Suprapubic skin (tissue), 4 donors: Measurements from ENCODE around the gene OR1J4. TPM values are rescaled to one million over a fixed set of nuclear protein-coding genes. Genes with fewer than 3 reads are reported as not detected.

Experiments used
- DNase-seq, 2 donors: peaks; one replicate each; pipeline ENCODE4 v3.0.0-alpha.2; 2019; ENCODE audit warnings: low spot score in 2 of 2
- H3K27ac ChIP-seq: fragments of 200-600 bp; sonication (generic); one replicate; pipeline ENCODE4 v1.5.1; 2019
- H3K27me3 ChIP-seq: fragments of 200-600 bp; sonication (generic); one replicate; pipeline ENCODE4 v1.5.1; 2019
- H3K36me3 ChIP-seq: fragments of 200-600 bp; sonication (generic); one replicate; pipeline ENCODE4 v1.5.1; 2019
- H3K4me1 ChIP-seq: fragments of 200-600 bp; sonication (generic); one replicate; pipeline ENCODE4 v1.5.1; 2019
- H3K4me3 ChIP-seq: fragments of 200-600 bp; sonication (generic); one replicate; pipeline ENCODE4 v1.5.1; 2019; ENCODE audit warnings: mild to moderate bottlenecking
- H3K9me3 ChIP-seq: fragments of 200-600 bp; sonication (generic); one replicate; pipeline ENCODE4 v1.5.1; 2019
- CTCF ChIP-seq, 2 donors: fragments of 200-600 bp in 1 of 2; fragments of 450-650 bp in 1 of 2; sonication (generic) in 1 of 2; IDR thresholded peaks; one replicate each; pipeline ENCODE4 v1.5.1; 2016 to 2019; ENCODE audit warnings: antibody characterized with exemption in 2 of 2, mild to moderate bottlenecking in 1 of 2, moderate library complexity in 1 of 2
- EP300 ChIP-seq: sonication (generic); formaldehyde crosslinking; IDR thresholded peaks from one replicate; pipeline ENCODE4 v1.6.1; 2017; ENCODE audit warnings: antibody characterized with exemption
- POLR2A ChIP-seq, 2 donors: fragments of 450-650 bp; IDR thresholded peaks; one replicate each; pipeline ENCODE4 v1.6.1; 2017; ENCODE audit warnings: antibody characterized with exemption in 2 of 2, mild to moderate bottlenecking in 2 of 2, moderate library complexity in 2 of 2
- POLR2AphosphoS5 ChIP-seq, 3 donors: sonication (generic); formaldehyde crosslinking; IDR thresholded peaks; one replicate each; pipeline ENCODE4 v1.6.1; 2017; ENCODE audit warnings: antibody characterized with exemption in 3 of 3
- WGBS: methylation state at CpG from one replicate; pipeline ENCODE4 v1.1.5; 2018; 5-methylcytosine and 5-hydroxymethylcytosine counted together
- total RNA-seq, 4 donors: library from RNA; depleted of rRNA; stranded (reverse); fragments of >200 nt; gene quantifications; one replicate each; pipeline ENCODE4 v1.1.0, GENCODE V29; 2016

The OR1J4 gene
- total RNA-seq, 4 donors from 2014 or later, result not detected

DNA sequence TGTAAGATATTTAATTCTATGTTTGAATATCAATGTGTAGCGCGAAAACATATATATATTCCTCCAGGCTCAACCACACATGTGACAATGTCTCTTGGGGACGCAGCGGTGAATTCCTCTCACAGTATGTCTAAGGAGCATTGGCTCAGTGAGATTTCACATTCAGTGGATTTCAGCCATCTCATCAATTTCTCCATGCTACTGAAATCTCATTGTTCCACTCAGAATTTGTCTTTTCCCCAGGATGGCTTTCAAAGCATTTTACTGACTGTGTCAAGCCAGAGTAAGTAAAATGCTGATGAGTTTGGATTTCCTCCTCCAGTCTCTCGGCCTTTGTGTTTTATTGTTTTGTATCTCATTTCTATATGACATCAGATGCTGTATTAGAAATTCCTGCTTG is 39.9 kb upstream of the OR1J4 start:
- 91% methylated on average over 5 of the region's 5 CpGs for WGBS

DNA sequence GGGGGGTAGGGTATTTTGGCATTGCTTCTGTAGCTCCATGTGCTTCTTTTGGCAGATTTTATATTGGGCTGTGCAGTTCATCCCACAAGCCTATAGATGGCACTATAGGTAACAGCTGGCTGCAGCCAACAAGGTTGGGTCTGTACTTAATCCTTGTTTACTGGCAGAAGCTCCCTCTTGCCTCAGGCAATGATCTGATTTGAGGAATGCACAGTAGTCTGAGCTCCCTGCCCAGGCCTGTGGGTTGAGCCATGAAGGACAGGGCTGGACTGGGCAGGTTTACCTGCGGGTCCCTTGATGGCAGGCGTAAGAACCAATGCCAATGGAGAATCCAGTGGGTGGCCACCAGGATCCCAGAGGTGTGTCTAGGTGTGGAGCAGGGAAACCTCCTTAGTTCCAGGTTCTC is 20.1 kb upstream of the OR1J4 start:
- Histone ChIP-seq H3K27ac (no peak overlapping the region), H3K9me3 (no peaks in the 10 kb centered on the region), H3K36me3 (no peaks in the 10 kb centered on the region), H3K27me3 (peaks cover 9% of the 10 kb centered on the region), H3K4me1 (peaks cover 8% of the 10 kb centered on the region), H3K4me3 (no peak overlapping the region)
- no peak for DNase-seq
- TF ChIP-seq POLR2A (IDR thresholded peaks at IDR 0.05), result no peak
- peak in 1 of 2 donors; percentile 76 for TF ChIP-seq CTCF (IDR thresholded peaks at IDR 0.05)
- 28% methylated on average over 2 of the region's 2 CpGs for WGBS

More for the DNA sequence above, 39.9 kb upstream of the OR1J4 start:
- Histone ChIP-seq H3K27ac (no peak overlapping the region), H3K27me3 (no peaks in the 10 kb centered on the region), H3K36me3 (no peaks in the 10 kb centered on the region), H3K9me3 (no peaks in the 10 kb centered on the region), H3K4me1 (no peaks in the 10 kb centered on the region), H3K4me3 (no peak overlapping the region)
- no peak for DNase-seq
- no peak for TF ChIP-seq CTCF (IDR thresholded peaks at IDR 0.05)
- TF ChIP-seq POLR2AphosphoS5 (IDR thresholded peaks at IDR 0.05), result no peak
- no peak for TF ChIP-seq EP300
- TF ChIP-seq POLR2A (IDR thresholded peaks at IDR 0.05), result no peak

GRCh38 chr9:122506964-122507363 is 12.0 kb upstream of the OR1J4 start:
- DNase-seq, result no peak
- no peak for TF ChIP-seq EP300
- no peak for TF ChIP-seq POLR2AphosphoS5 (IDR thresholded peaks at IDR 0.05)
- TF ChIP-seq POLR2A (IDR thresholded peaks at IDR 0.05), result no peak
- TF ChIP-seq CTCF (IDR thresholded peaks at IDR 0.05), result no peak
- no peaks in the 10 kb centered on the region for H3K9me3 ChIP-seq
- no peaks in the 10 kb centered on the region for H3K36me3 ChIP-seq
- no peak overlapping the region for H3K27ac ChIP-seq
- no peak overlapping the region for H3K4me3 ChIP-seq
- no peaks in the 10 kb centered on the region for H3K4me1 ChIP-seq
- no peaks in the 10 kb centered on the region for H3K27me3 ChIP-seq
- WGBS, result 58% methylated on average over 2 of the region's 2 CpGs

DNA sequence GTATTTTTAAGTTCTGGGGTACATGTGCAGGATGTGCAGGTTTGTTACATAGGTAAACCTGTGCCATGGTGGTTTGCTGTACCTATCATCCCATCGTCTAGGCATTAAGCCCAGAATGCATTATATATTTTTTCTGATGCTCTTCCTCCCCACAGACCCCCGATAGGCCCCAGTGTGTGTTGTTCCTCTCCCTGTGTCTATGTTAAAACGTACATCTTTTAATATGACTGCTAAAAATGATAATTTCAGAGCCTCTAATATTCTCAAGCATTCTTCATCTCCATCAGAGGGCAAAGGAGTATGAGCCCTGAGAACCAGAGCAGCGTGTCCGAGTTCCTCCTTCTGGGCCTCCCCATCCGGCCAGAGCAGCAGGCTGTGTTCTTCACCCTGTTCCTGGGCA is 8.4 kb upstream of the OR1J4 start, which contains the start of gene OR1J2:
Gene OR1J2 (plus strand): TSS at position 301 of the 400 bp plus-strand sequence. CDS start 0 bp downstream, at position 301.
- DNase-seq, result no peak
- Histone ChIP-seq H3K9me3 (no peaks in the 10 kb centered on the region), H3K4me1 (no peaks in the 10 kb centered on the region), H3K4me3 (no peak within 1 kb of the TSS), H3K27ac (no peak within 1 kb of the TSS), H3K36me3 (no peaks in the 10 kb centered on the region), H3K27me3 (no peaks in the 10 kb centered on the region)
- WGBS, result 81% methylated on average over 6 of the region's 6 CpGs
- TF ChIP-seq POLR2A (IDR thresholded peaks at IDR 0.05) (no peak), POLR2AphosphoS5 (IDR thresholded peaks at IDR 0.05) (no peak)

GRCh38 chr9:122518226-122518625 is 715 bp upstream of the OR1J4 start:
- no peak for DNase-seq

More at GRCh38 chr9:122518226-122518625, 715 bp upstream of the OR1J4 start:
- H3K27me3 ChIP-seq, result no peaks in the 10 kb centered on the region
- WGBS, result 58% methylated on average over 2 of the region's 2 CpGs
- H3K4me3 ChIP-seq, result no peak overlapping the region
- no peak overlapping the region for H3K27ac ChIP-seq
- no peak for TF ChIP-seq POLR2AphosphoS5 (IDR thresholded peaks at IDR 0.05)
- TF ChIP-seq POLR2A (IDR thresholded peaks at IDR 0.05), result no peak
- no peak for TF ChIP-seq CTCF (IDR thresholded peaks at IDR 0.05)
- no peak for TF ChIP-seq EP300
- H3K9me3 ChIP-seq, result no peaks in the 10 kb centered on the region
- H3K4me1 ChIP-seq, result no peaks in the 10 kb centered on the region
- no peaks in the 10 kb centered on the region for H3K36me3 ChIP-seq
